H7 (cell line): ENCODE measurements around the gene SLC7A5. TPM values are rescaled to one million over a fixed set of nuclear protein-coding genes. Genes with fewer than 3 reads are reported as not detected.

Source experiments
- DNase-seq: peaks from one replicate; pipeline ENCODE4 v3.0.0; 2012
- H3K27me3 ChIP-seq: 2 replicates; pipeline ENCODE4 v1.6.0; 2011; ENCODE audit warnings: mild to moderate bottlenecking, low read length; ENCODE audit not compliant: control insufficient read depth, insufficient read depth
- H3K36me3 ChIP-seq: replicated peaks from 2 replicates; pipeline ENCODE4 v1.5.1; 2011; ENCODE audit warnings: low read length; ENCODE audit not compliant: control insufficient read depth, insufficient read depth
- H3K4me3 ChIP-seq: 2 replicates; pipeline ENCODE4 v1.5.1; 2011; ENCODE audit warnings: low read depth, mild to moderate bottlenecking, control low read depth, low read length, moderate library complexity; ENCODE audit not compliant: insufficient read depth
- total RNA-seq: library from RNA; depleted of rRNA; stranded (reverse); fragments of >200 nt; shearing (Covaris generic); gene quantifications from 2 replicates; pipeline ENCODE4 v1.2.3, GENCODE V29; 2014

Gene SLC7A5
- total RNA-seq, 1 experiment from 2014 or later: 188 TPM

GRCh38 chr16:87848676-87849345 lies 20.5 kb downstream of the SLC7A5 start:
- Histone ChIP-seq H3K27me3 (no peaks in the 10 kb centered on the region), H3K4me3 (no peak overlapping the region), H3K36me3 (peaks cover 20% of the 10 kb centered on the region)
- no peak for DNase-seq

GRCh38 chr16:87847785-87848675 lies 21.3 kb downstream of the SLC7A5 start:
- no peak for DNase-seq
- Histone ChIP-seq H3K36me3 (peaks cover 20% of the 10 kb centered on the region), H3K27me3 (no peaks in the 10 kb centered on the region), H3K4me3 (no peak overlapping the region)

- DNase-seq: no peak
- Histone ChIP-seq H3K27me3 (no peaks in the 10 kb centered on the region), H3K4me3 (no peak overlapping the region), H3K36me3 (peaks cover 20% of the 10 kb centered on the region)
Measured at GRCh38 chr16:87847467-87847784, 21.9 kb downstream of the SLC7A5 start.

- Histone ChIP-seq H3K4me3 (no peak overlapping the region), H3K36me3 (peaks cover 20% of the 10 kb centered on the region), H3K27me3 (no peaks in the 10 kb centered on the region)
- DNase-seq: no peak
Measured at GRCh38 chr16:87846705-87847466, 22.4 kb downstream of the SLC7A5 start.

- Histone ChIP-seq H3K27me3 (no peaks in the 10 kb centered on the region), H3K4me3 (no peak overlapping the region), H3K36me3 (peaks cover 23% of the 10 kb centered on the region)
- no peak for DNase-seq
Measured at GRCh38 chr16:87845807-87846619, 23.3 kb downstream of the SLC7A5 start.

- H3K36me3 ChIP-seq: peaks cover 20% of the 10 kb centered on the region
- no peak for DNase-seq
- no peak overlapping the region for H3K4me3 ChIP-seq
- no peaks in the 10 kb centered on the region for H3K27me3 ChIP-seq
Measured at GRCh38 chr16:87845213-87845612, 24.1 kb downstream of the SLC7A5 start.

GRCh38 chr16:87844809-87845208 lies 24.5 kb downstream of the SLC7A5 start:
- Histone ChIP-seq H3K4me3 (no peak overlapping the region), H3K27me3 (no peaks in the 10 kb centered on the region), H3K36me3 (peaks cover 21% of the 10 kb centered on the region)
- no peak for DNase-seq

- Histone ChIP-seq H3K27me3 (no peaks in the 10 kb centered on the region), H3K36me3 (peaks cover 20% of the 10 kb centered on the region), H3K4me3 (no peak overlapping the region)
- peak; percentile 94 for DNase-seq
Measured at GRCh38 chr16:87844120-87844733, 25.1 kb downstream of the SLC7A5 start.

- no peaks in the 10 kb centered on the region for H3K27me3 ChIP-seq
- no peak for DNase-seq
- no peak overlapping the region for H3K4me3 ChIP-seq
- H3K36me3 ChIP-seq: peaks cover 22% of the 10 kb centered on the region
Measured at GRCh38 chr16:87843678-87844105, 25.6 kb downstream of the SLC7A5 start.

- no peak overlapping the region for H3K4me3 ChIP-seq
- DNase-seq: no peak
- no peaks in the 10 kb centered on the region for H3K27me3 ChIP-seq
- peaks cover 28% of the 10 kb centered on the region for H3K36me3 ChIP-seq
Measured at GRCh38 chr16:87842209-87842869, 27.0 kb downstream of the SLC7A5 start.

- Histone ChIP-seq H3K36me3 (peaks cover 35% of the 10 kb centered on the region), H3K27me3 (no peaks in the 10 kb centered on the region)
- no peak for DNase-seq
Measured at GRCh38 chr16:87841340-87842208, 27.7 kb downstream of the SLC7A5 start.

GRCh38 chr16:87840271-87840978 lies 28.9 kb downstream of the SLC7A5 start:
- peak; percentile 84 for DNase-seq

More at GRCh38 chr16:87841340-87842208, 27.7 kb downstream of the SLC7A5 start:
- no peak overlapping the region for H3K4me3 ChIP-seq

More at GRCh38 chr16:87840271-87840978, 28.9 kb downstream of the SLC7A5 start:
- H3K36me3 ChIP-seq: peaks cover 35% of the 10 kb centered on the region
- no peak overlapping the region for H3K4me3 ChIP-seq
- no peaks in the 10 kb centered on the region for H3K27me3 ChIP-seq
